SJSA1 (cell line): ENCODE measurements around the gene PSMD7. TPM values are rescaled to one million over a fixed set of nuclear protein-coding genes. Genes with fewer than 3 reads are reported as not detected.

Experiments
- DNase-seq, 2 experiments: peaks; one replicate each; pipeline ENCODE4 v3.0.0-alpha.2; 2015 to 2020; ENCODE audit warnings: low spot score in 2 of 2, low read depth in 1 of 2
- H3K27ac ChIP-seq: fragments of 250-450 bp; sonication (Bioruptor Pico); 2 replicates; pipeline ENCODE4 v1.5.1; 2020; ENCODE audit warnings: mild to moderate bottlenecking, moderate library complexity
- H3K27me3 ChIP-seq: fragments of 250-450 bp; sonication (Bioruptor Pico); replicated peaks from 2 replicates; pipeline ENCODE4 v1.5.1; 2020; ENCODE audit warnings: mild to moderate bottlenecking, moderate library complexity
- H3K36me3 ChIP-seq: fragments of 250-450 bp; sonication (Bioruptor Pico); 2 replicates; pipeline ENCODE4 v1.5.1; 2020; ENCODE audit warnings: mild to moderate bottlenecking
- H3K4me1 ChIP-seq: fragments of 250-450 bp; sonication (Bioruptor Pico); replicated peaks from 2 replicates; pipeline ENCODE4 v1.6.1; 2021; ENCODE audit warnings: mild to moderate bottlenecking
- H3K4me3 ChIP-seq: fragments of 250-450 bp; sonication (Bioruptor Pico); 2 replicates; pipeline ENCODE4 v1.5.1; 2020; ENCODE audit warnings: mild to moderate bottlenecking
- H3K9me3 ChIP-seq: fragments of 250-450 bp; sonication (Bioruptor Pico); replicated peaks from 2 replicates; pipeline ENCODE4 v1.5.1; 2020; ENCODE audit warnings: mild to moderate bottlenecking
- total RNA-seq: library from RNA; depleted of rRNA; stranded (reverse); fragments of >200 nt; shearing (Covaris generic); gene quantifications from 2 replicates; pipeline ENCODE4 v1.2.3, GENCODE V29; 2014

The PSMD7 gene
- total RNA-seq, 1 experiment from 2014 or later: 112 TPM

DNA sequence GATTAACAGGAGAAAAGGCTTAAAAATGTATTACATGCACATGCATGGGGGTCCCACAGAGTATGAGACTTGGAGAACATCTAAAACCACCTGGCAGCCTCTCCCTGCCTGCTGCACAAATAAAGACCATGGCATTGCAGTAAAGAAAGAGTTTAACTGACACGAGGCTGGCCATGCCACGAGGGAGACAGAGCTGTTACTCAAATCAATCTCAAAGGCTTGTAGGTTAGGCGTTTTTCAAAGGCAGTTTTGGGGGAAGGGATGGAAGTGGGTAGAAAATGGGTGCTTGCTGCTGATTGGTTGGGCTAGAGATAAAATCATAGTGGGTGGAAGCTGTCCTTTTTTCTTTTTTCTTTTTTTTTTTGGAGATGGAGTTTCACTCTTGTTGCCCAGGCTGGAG lies 17.3 kb upstream of the PSMD7 start:
- H3K9me3 ChIP-seq: no peaks in the 10 kb centered on the region
- DNase-seq: no peak

DNA sequence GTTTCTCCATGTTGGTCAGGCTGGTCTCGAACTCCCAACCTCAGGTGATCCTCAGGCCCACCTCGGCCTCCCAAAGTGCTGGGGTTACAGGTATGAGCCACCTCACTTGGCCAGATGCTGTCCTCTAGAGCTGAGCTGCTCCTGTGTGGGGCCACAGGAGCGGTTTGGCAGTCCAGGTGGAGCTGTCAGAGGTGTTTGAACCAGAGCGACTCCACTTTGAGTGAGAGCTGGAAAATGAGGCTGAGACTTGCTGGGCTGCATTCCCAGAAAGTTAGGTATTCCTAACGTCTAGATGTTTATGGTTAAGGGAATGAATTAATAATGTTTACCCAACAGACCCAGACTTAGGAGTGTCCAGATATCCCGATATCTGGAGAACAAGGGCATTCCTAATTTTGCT lies 16.8 kb upstream of the PSMD7 start:
- no peaks in the 10 kb centered on the region for H3K9me3 ChIP-seq
- no peaks in the 10 kb centered on the region for H3K36me3 ChIP-seq
- no peak for DNase-seq
- H3K27me3 ChIP-seq: peaks cover 8% of the 10 kb centered on the region; the same call in 1 of the 2 replicates
- H3K4me1 ChIP-seq: no peaks in the 10 kb centered on the region
- no peak overlapping the region for H3K27ac ChIP-seq
- H3K4me3 ChIP-seq: no peak overlapping the region

More for the DNA sequence above, 17.3 kb upstream of the PSMD7 start:
- no peaks in the 10 kb centered on the region for H3K36me3 ChIP-seq
- no peak overlapping the region for H3K4me3 ChIP-seq
- H3K27me3 ChIP-seq: peaks cover 8% of the 10 kb centered on the region; the same call in 1 of the 2 replicates
- no peaks in the 10 kb centered on the region for H3K4me1 ChIP-seq
- no peak overlapping the region for H3K27ac ChIP-seq

DNA sequence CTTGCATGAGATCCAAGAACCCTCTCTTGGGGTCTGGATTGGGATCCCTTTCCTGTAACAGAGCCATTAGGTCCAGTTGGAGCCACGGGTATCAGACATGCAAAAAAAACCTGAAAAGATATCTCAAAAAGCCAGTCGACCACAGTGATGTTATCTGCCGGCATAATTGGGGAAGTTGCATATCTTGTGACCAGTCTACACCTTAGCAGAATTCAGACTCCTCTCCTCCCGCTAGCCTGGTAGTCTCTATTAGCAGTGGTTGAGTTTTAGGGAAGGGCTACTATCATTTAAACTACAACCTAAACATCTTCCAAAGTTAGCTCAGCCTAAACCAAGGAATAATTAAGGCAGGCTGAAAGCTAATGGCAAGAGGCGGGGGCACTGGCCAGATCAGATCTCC lies 16.2 kb upstream of the PSMD7 start:
- Histone ChIP-seq H3K27ac (no peak overlapping the region), H3K4me3 (no peak overlapping the region), H3K9me3 (no peaks in the 10 kb centered on the region), H3K36me3 (no peaks in the 10 kb centered on the region), H3K27me3 (peaks cover 8% of the 10 kb centered on the region; the same call in 1 of the 2 replicates), H3K4me1 (no peaks in the 10 kb centered on the region)
- no peak for DNase-seq

DNA sequence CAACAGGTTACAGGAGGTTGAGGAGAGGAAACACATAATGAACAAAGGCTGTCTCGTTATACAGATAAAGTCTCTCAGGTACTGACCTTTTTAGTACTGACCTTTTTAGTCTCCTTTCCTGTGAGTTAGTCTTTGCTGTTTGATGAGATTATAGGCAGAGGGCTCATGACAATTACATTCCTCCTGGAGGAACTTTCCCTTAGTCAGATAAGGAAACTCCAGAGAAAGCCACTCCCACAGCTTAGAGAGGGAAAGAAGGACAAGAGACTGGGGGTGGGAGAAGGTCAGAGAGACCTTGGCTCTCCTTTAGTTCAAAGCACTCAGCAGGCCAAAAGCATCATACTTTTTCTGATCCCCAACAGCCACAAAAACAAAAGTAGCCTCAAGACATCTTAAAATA lies 15.3 kb upstream of the PSMD7 start:
- DNase-seq: no peak
- no peaks in the 10 kb centered on the region for H3K36me3 ChIP-seq
- no peak overlapping the region for H3K27ac ChIP-seq
- no peaks in the 10 kb centered on the region for H3K9me3 ChIP-seq
- no peak overlapping the region for H3K4me3 ChIP-seq
- peaks cover 4% of the 10 kb centered on the region; the same call in 1 of the 2 replicates for H3K27me3 ChIP-seq
- no peaks in the 10 kb centered on the region for H3K4me1 ChIP-seq

DNA sequence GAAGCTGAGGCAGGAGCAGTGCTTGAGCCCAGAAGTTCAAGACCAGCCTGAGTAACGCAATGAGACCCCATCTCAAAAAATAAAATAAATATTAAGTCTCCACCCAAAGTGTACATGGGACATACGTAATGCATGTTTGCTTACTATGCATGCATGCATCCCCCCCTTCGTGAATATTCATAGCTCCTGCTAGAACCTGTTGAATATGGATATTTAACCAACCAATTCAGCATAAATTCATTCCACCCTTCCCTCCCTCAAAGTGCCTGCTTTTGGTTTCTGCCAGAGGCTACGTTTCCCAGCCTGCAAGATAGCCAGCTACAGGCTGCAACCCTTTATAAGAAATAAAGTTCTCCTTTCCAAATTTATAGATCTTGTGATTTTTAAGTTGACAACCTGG lies 12.9 kb upstream of the PSMD7 start:
- no peaks in the 10 kb centered on the region for H3K36me3 ChIP-seq
- H3K27me3 ChIP-seq: 0 out of 2 replicates have a peak, but pooled peaks cover 4% of the 10 kb centered on the region
- no peak overlapping the region for H3K27ac ChIP-seq
- no peaks in the 10 kb centered on the region for H3K4me1 ChIP-seq
- H3K4me3 ChIP-seq: no peak overlapping the region
- DNase-seq: no peak
- no peaks in the 10 kb centered on the region for H3K9me3 ChIP-seq

DNA sequence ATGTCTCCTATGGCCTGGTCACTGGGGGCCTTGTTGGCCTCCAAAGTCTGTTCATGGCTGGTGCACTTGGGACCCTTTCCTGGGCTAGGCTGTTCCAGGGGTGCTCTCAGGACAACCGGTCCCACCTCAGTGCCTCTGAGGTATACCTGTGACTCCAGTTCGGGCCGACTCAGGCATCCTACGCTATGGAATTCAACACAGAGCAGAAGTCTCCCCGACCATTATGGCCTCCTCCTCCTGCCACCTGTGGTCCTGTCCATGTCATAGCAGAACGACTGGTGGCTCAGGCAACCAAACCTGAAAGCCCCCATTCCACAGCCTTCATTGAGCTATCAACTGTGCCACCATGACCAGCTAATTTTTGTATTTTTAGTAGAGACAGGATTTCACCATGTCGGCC lies 8.5 kb upstream of the PSMD7 start:
- H3K4me1 ChIP-seq: no peaks in the 10 kb centered on the region
- no peak for DNase-seq
- H3K27ac ChIP-seq: no peak overlapping the region
- no peaks in the 10 kb centered on the region for H3K9me3 ChIP-seq
- H3K4me3 ChIP-seq: no peak overlapping the region
- 0 out of 2 replicates have a peak, but pooled peaks cover 7% of the 10 kb centered on the region for H3K27me3 ChIP-seq
- no peaks in the 10 kb centered on the region for H3K36me3 ChIP-seq

DNA sequence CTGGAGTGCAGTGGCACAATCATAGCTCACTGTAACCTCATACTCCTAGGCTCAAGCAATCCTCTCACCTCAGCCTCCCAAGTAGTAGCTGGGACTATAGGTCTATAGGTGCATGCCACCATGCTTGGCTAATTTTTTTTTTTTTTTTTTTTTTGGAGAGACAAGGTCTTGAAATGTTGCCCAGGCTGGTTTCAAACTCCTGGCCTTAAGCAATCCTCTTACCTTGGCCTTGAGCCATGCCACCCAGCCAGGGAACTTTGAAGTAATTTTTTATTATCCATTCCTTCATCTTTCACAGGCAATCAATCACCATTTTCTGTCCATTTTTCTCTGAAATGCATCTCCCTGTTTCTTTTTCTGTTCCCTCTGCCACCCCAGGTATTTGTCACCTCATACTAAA lies 6.3 kb upstream of the PSMD7 start:
- H3K4me1 ChIP-seq: no peaks in the 10 kb centered on the region
- no peak for DNase-seq
- H3K36me3 ChIP-seq: no peaks in the 10 kb centered on the region
- H3K9me3 ChIP-seq: no peaks in the 10 kb centered on the region
- H3K27ac ChIP-seq: no peak overlapping the region
- no peak overlapping the region for H3K4me3 ChIP-seq
- 0 out of 2 replicates have a peak, but pooled peaks cover 3% of the 10 kb centered on the region for H3K27me3 ChIP-seq

DNA sequence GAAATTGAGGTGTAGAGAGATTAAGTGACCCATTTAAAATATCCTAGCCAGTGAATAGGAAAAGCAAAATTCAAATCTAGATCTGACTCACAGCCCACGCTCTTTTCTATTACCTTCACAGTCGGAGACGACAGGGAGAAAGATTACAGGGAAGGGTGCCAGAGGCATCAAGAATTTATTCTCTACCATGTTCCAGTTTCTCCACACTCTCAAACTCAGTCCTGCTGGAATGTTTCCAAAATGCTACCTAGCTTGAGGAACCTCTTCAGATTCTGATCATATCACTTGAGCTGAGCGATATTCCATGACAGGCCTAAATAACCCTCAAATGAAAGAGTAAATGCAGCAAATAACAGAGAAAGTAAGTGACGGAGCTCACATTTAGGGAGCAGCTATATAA lies 5.4 kb upstream of the PSMD7 start:
- Histone ChIP-seq H3K9me3 (no peaks in the 10 kb centered on the region), H3K4me1 (peaks cover 5% of the 10 kb centered on the region), H3K4me3 (no peak overlapping the region), H3K36me3 (no peaks in the 10 kb centered on the region), H3K27ac (no peak overlapping the region), H3K27me3 (0 out of 2 replicates have a peak, but pooled peaks cover 3% of the 10 kb centered on the region)
- no peak for DNase-seq

DNA sequence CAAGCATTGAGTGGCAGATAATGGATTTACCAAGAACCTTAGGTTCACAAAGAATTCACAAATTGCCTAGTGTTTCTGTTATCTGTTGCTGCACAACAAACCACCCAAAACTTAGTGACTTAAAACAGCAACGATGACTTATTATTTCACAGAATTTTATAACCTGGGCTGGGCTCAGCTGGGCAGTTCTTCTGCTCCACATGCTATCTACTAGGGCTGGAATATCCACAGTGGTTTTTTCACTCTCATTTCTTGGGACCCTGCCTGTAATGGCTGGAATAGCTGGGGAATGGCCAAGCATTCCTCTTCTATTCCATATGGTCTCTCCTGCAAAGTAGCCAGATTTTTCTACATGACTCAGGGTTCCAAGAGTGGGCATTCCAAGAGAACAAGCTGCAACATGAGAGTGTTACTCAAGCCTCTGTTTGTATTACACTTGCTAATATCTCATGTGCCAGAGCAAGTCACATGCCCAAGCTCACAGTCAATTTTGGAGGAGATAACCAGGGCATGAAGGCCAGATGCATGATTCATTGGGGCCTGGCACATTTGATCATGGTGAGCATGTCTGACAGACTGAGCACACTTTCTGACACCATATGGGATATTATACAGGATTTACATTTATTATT lies 4.9 kb upstream of the PSMD7 start:
- H3K27me3 ChIP-seq: 0 out of 2 replicates have a peak, but pooled peaks cover 3% of the 10 kb centered on the region
- no peak for DNase-seq
- peaks cover under 1% of the 10 kb centered on the region for H3K36me3 ChIP-seq
- H3K4me3 ChIP-seq: no peak overlapping the region
- no peaks in the 10 kb centered on the region for H3K9me3 ChIP-seq
- peaks cover 8% of the 10 kb centered on the region for H3K4me1 ChIP-seq
- H3K27ac ChIP-seq: no peak overlapping the region

DNA sequence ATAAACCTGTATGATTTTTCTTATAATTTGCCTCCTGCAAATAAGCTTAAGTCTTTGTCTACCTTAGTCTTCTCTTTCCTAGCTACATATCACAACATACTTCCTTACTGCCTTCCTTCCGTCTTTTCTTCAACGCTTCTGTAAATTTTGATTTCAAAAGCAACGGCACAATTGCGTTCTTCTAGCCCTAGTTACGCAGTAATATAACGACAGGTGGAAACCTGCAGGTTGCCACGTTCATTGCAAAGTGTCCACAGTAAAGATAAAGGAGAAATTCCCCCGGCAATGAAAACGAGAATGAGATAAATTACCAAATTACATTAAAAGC lies 546 bp upstream of the PSMD7 start:
- H3K27ac ChIP-seq: peak overlapping the region; percentile 93
- H3K27me3 ChIP-seq: no peaks in the 10 kb centered on the region
- peaks cover 39% of the 10 kb centered on the region for H3K36me3 ChIP-seq

DNA sequence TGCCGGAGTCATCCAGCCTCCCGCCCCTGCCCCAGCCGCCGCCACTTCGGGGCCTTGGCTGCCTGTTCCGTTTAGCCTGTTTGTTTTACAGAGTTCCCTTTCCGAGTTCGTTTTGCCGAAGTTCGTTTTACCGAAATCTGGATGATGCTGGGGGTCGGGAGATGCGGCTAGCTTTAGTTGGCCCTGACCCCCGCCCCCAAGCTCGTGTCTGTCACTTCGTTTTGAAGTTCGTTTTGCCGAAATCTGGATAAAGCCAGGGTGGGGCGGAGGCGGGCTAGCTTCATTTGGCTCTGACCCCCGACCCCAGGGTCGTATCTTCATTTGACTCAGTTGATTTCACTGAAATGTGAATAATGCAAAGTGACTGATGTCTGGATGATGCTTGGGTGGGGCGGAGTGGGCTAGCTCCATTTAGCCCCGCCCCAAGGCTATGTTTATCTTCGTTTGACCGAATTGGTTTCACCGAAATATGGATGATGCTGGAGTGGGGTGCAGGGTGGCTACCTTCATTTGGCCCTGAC lies 591 bp downstream of the PSMD7 start:
- Histone ChIP-seq H3K36me3 (peaks cover 51% of the 10 kb centered on the region), H3K4me1 (peaks cover 12% of the 10 kb centered on the region), H3K27ac (peak overlapping the region; percentile 93), H3K27me3 (no peaks in the 10 kb centered on the region), H3K9me3 (no peaks in the 10 kb centered on the region), H3K4me3 (peak overlapping the region; percentile 85)
- DNase-seq: no peak

More for the DNA sequence above, 546 bp upstream of the PSMD7 start:
- Histone ChIP-seq H3K4me1 (peaks cover 12% of the 10 kb centered on the region), H3K9me3 (no peaks in the 10 kb centered on the region), H3K4me3 (peak overlapping the region; percentile 85)
- DNase-seq: no peak

DNA sequence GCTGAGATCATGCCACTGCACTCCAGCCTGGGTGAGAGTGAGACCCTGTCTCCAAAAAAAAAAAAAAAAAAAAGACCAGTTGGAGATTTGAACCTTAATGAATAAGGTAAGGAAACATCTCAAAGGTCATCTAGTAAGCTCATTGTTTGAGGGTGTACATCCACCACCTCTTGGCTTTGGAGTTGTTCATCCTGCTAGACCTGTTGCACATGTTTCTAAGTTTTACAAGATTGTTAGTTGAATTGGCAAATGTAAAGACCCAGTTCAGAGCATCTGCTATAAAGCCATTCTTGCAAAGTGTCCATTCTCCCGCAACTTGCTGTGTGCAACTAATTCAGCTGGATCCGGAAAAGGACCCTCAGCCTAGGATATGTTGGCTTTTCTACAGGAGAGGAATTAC lies 1.5 kb downstream of the PSMD7 start:
- no peak for DNase-seq
- Histone ChIP-seq H3K36me3 (peaks cover 60% of the 10 kb centered on the region), H3K27ac (no peak overlapping the region), H3K9me3 (no peaks in the 10 kb centered on the region), H3K4me1 (peaks cover 12% of the 10 kb centered on the region), H3K4me3 (no peak overlapping the region), H3K27me3 (no peaks in the 10 kb centered on the region)

DNA sequence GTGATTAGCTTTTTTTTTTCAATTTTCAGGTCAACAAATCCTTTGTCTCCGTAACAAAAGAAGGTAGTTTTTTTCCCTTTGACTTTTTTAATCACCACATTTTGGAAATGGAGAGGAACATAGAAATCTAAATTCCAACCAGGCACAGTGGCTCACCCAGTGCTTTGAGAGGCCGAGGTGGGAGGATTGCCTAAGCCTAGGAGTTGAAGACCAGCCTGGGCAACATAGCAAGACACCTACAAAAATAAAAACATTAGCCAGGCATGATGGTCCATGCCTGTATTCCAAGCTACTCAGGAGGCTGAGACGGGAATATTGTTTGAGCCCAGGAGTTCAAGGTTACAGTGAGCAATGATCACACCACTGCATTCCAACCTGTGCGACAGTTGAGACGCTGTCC lies 5.7 kb downstream of the PSMD7 start:
- peaks cover 95% of the 10 kb centered on the region for H3K36me3 ChIP-seq
- no peaks in the 10 kb centered on the region for H3K9me3 ChIP-seq
- H3K27me3 ChIP-seq: no peaks in the 10 kb centered on the region
- no peak overlapping the region for H3K27ac ChIP-seq
- H3K4me1 ChIP-seq: peaks cover 4% of the 10 kb centered on the region; the same call in 1 of the 2 replicates
- no peak overlapping the region for H3K4me3 ChIP-seq
- no peak for DNase-seq

DNA sequence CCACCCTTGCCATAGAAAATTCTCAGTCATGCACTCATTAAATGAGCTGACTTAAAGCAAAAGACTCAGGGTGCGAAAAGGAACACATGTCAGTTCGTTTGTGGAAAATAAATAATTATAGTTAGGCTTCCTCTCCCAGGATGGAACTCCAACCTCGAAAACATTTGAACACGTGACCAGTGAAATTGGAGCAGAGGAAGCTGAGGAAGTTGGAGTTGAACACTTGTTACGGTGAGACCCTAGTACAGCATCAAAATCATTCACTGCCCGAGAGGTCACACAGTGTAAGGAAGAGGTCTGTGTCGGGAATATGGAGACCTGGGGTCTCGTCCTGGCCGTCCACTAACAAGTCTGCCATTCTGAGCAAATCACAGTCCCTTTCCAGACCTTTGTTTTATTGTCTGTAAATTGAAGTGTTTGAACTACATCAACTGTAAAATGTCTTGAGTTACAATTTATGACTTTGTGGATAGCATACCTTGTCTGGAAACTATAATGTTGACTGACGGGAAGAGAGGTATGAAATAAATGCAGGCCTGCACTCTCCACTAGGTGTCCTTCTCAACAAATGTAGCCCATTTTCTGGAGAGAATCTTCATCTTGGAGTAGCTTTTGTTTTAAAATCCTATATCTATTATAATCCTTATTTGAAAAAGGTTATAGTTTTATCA lies 7.7 kb downstream of the PSMD7 start:
- H3K27me3 ChIP-seq: no peaks in the 10 kb centered on the region
- DNase-seq: peak in 1 of 2 experiments; percentile 5
- H3K9me3 ChIP-seq: no peaks in the 10 kb centered on the region
- no peak overlapping the region for H3K4me3 ChIP-seq
- H3K4me1 ChIP-seq: no peaks in the 10 kb centered on the region
- peaks cover 86% of the 10 kb centered on the region for H3K36me3 ChIP-seq
- H3K27ac ChIP-seq: no peak overlapping the region
